GM23338 (cell line): Measurements from ENCODE around the gene CRYBG3. TPM values are rescaled to one million over a fixed set of nuclear protein-coding genes. Genes with fewer than 3 reads are reported as not detected.

Experiments used
- ATAC-seq: fragments of 200-7000 bp; cut with Tn5 transposase; 3 replicates; pipeline ENCODE4 v1.9.1; 2020
- DNase-seq: peaks from one replicate; pipeline ENCODE4 v3.0.0-alpha.2; 2015; ENCODE audit warnings: low spot score
- H2AFZ ChIP-seq: fragments of 200-600 bp; sonication (generic); 2 replicates; pipeline ENCODE4 v1.8.0; 2016; ENCODE audit warnings: antibody characterized with exemption, mild to moderate bottlenecking, moderate library complexity
- H3F3A ChIP-seq: fragments of 200-600 bp; sonication (generic); replicated peaks from 2 replicates; pipeline ENCODE4 v1.8.0; 2017; ENCODE audit warnings: antibody characterized with exemption, mixed run types, low read depth
- H3K27ac ChIP-seq: fragments of 200-600 bp; sonication (generic); 2 replicates; pipeline ENCODE4 v1.6.1; 2016; ENCODE audit warnings: low read depth
- H3K27me3 ChIP-seq: fragments of 200-600 bp; sonication (generic); 2 replicates; pipeline ENCODE4 v1.8.0; 2016; ENCODE audit warnings: mild to moderate bottlenecking, mixed run types, moderate library complexity; ENCODE audit not compliant: insufficient read depth
- H3K36me3 ChIP-seq: fragments of 200-600 bp; sonication (generic); 2 replicates; pipeline ENCODE4 v1.8.0; 2016; ENCODE audit warnings: mild to moderate bottlenecking; ENCODE audit not compliant: insufficient read depth
- H3K4me1 ChIP-seq: fragments of 200-600 bp; sonication (generic); 2 replicates; pipeline ENCODE4 v1.8.0; 2016; ENCODE audit warnings: mild to moderate bottlenecking, moderate library complexity; ENCODE audit not compliant: insufficient read depth
- H3K4me2 ChIP-seq: fragments of 200-600 bp; sonication (generic); 2 replicates; pipeline ENCODE4 v1.7.1; 2017; ENCODE audit warnings: mixed run types
- H3K4me3 ChIP-seq: fragments of 200-600 bp; sonication (generic); 2 replicates; pipeline ENCODE4 v1.6.1; 2016; ENCODE audit warnings: mixed run types
- H3K79me2 ChIP-seq: fragments of 200-600 bp; sonication (generic); replicated peaks from 2 replicates; pipeline ENCODE4 v1.8.0; 2017; ENCODE audit warnings: mild to moderate bottlenecking; ENCODE audit not compliant: insufficient read depth
- H3K9me2 ChIP-seq: fragments of 200-600 bp; sonication (generic); 2 replicates; pipeline ENCODE4 v1.8.0; 2017; ENCODE audit not compliant: insufficient read depth
- H4K20me1 ChIP-seq: fragments of 200-600 bp; sonication (generic); replicated peaks from 2 replicates; pipeline ENCODE4 v1.8.0; 2017; ENCODE audit warnings: mild to moderate bottlenecking; ENCODE audit not compliant: insufficient read depth
- H3K27ac Mint-ChIP-seq: 2 replicates; pipeline ENCODE4 v1.8.0; 2020; ENCODE audit warnings: inconsistent platforms, mild to moderate bottlenecking, moderate library complexity, mixed read lengths
- H3K27me3 Mint-ChIP-seq: 3 replicates; pipeline ENCODE4 v1.8.0; 2022; ENCODE audit warnings: low read depth, mild to moderate bottlenecking, moderate library complexity, mixed read lengths, inconsistent platforms; ENCODE audit not compliant: insufficient read depth, poor library complexity
- H3K36me3 Mint-ChIP-seq: 3 replicates; pipeline ENCODE4 v1.8.0; 2021; ENCODE audit warnings: low read depth, mild to moderate bottlenecking, inconsistent platforms, moderate library complexity, mixed read lengths
- H3K4me1 Mint-ChIP-seq: 3 replicates; pipeline ENCODE4 v1.8.0; 2020; ENCODE audit warnings: mild to moderate bottlenecking, inconsistent platforms, mixed read lengths
- H3K4me3 Mint-ChIP-seq: 3 replicates; pipeline ENCODE4 v1.8.0; 2021; ENCODE audit warnings: moderate library complexity, mild to moderate bottlenecking, inconsistent platforms, mixed read lengths
- H3K9me3 Mint-ChIP-seq: 3 replicates; pipeline ENCODE4 v1.8.0; 2020; ENCODE audit warnings: moderate library complexity, mild to moderate bottlenecking, inconsistent platforms, mixed read lengths
- CREB1 ChIP-seq: fragments of 250-450 bp; sonication (Bioruptor Pico); IDR thresholded peaks from 2 replicates; pipeline ENCODE4 v1.5.0; 2020; ENCODE audit warnings: low read depth, mild to moderate bottlenecking, moderate library complexity
- EZH2 ChIP-seq: fragments of 200-600 bp; sonication (generic); IDR thresholded peaks from one replicate; pipeline ENCODE4 v1.8.0; 2017; ENCODE audit warnings: antibody characterized with exemption, mild to moderate bottlenecking, low read depth; ENCODE audit not compliant: unreplicated experiment
- JUNB ChIP-seq: IDR thresholded peaks from one replicate; pipeline ENCODE4 v1.6.1; 2016; ENCODE audit warnings: antibody characterized with exemption; ENCODE audit not compliant: unreplicated experiment
- NANOG ChIP-seq: IDR thresholded peaks from 2 replicates; pipeline ENCODE4 v1.6.1; 2016; ENCODE audit warnings: antibody characterized with exemption, borderline replicate concordance
- POLR2AphosphoS5 ChIP-seq: IDR thresholded peaks from 2 replicates; pipeline ENCODE4 v1.6.1; 2016; ENCODE audit warnings: antibody characterized with exemption, low read depth
- ZNF114 ChIP-seq: fragments of 250-450 bp; sonication (Bioruptor Pico); IDR thresholded peaks from 2 replicates; pipeline ENCODE4 v1.5.0; 2020; ENCODE audit warnings: mild to moderate bottlenecking, moderate library complexity
- ZNF331 ChIP-seq: fragments of 250-450 bp; sonication (Bioruptor Pico); IDR thresholded peaks from 2 replicates; pipeline ENCODE4 v1.5.0; 2020; ENCODE audit warnings: low read depth, mild to moderate bottlenecking, moderate library complexity
- polyA plus RNA-seq: library from polyadenylated mRNA; unstranded; fragments of >200 nt; fragmentation: Nextera tagmentation; extraction: Ambion mirVana; gene quantifications from 2 replicates; pipeline ENCODE4 v1.2.1, GENCODE V29; 2016
- total RNA-seq: library from RNA; depleted of rRNA; stranded (reverse); fragments of >200 nt; shearing (Covaris generic); gene quantifications from 2 replicates; pipeline ENCODE4 v1.2.3, GENCODE V29; 2014
- TF ChIP-seq, protein P1 (sequence below): fragments of 250-450 bp; sonication (Bioruptor Pico); IDR thresholded peaks from 2 replicates; pipeline ENCODE4 v1.5.0; 2020; ENCODE audit warnings: mild to moderate bottlenecking, moderate library complexity
- TF ChIP-seq, protein P2 (sequence below), 2 experiments: fragments of 200-600 bp in 1 of 2; sonication (generic) in 1 of 2; conservative IDR thresholded peaks; 2 replicates each; pipeline versions ENCODE4 v1.5.1 to v1.6.1; 2016 to 2017; ENCODE audit warnings: antibody characterized with exemption in 2 of 2, low read depth in 2 of 2, mild to moderate bottlenecking in 2 of 2, moderate library complexity in 1 of 2
- TF ChIP-seq, protein P3 (sequence below): IDR thresholded peaks from 2 replicates; pipeline ENCODE4 v1.6.1; 2016; ENCODE audit warnings: antibody characterized with exemption

Gene CRYBG3
- total and polyA plus RNA-seq, 2 experiments from 2014 or later = 2.3 to 8.9 TPM

DNA sequence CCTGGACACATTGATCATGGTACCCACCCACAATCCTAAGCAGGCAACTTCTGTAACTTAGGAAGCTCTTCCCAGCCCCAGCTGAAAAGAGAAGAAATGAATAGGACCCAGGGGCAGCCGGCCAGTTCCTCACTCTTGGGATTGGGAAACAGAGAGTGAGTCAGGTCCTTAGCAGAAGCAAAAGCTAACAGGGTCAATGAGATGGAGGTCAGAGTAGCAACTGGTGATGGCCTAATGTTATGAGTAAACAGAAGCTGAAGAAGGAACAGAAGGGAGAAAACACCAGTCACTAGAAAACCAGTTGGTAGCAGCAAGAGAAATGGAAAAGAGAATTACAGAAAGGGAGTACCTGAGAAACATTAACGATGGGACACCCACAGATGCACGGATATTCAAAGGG, 130.5 kb downstream of the CRYBG3 start:
- H3K4me1 ChIP-seq = no peaks in the 10 kb centered on the region
- H3K27ac ChIP-seq = no peak overlapping the region

More for the DNA sequence above, 130.5 kb downstream of the CRYBG3 start:
- Mint-ChIP-seq H3K9me3 (no peaks in the 10 kb centered on the region), H3K4me1 (peaks cover 3% of the 10 kb centered on the region; the same call in 2 of the 3 replicates), H3K4me3 (no peak overlapping the region), H3K36me3 (peaks cover 18% of the 10 kb centered on the region), H3K27me3 (no peaks in the 10 kb centered on the region), H3K27ac (no peak overlapping the region)
- no peaks in the 10 kb centered on the region for H3F3A ChIP-seq
- H3K4me2 ChIP-seq = no peak overlapping the region
- ATAC-seq (no peak), DNase-seq (no peak)
- H3K4me3 ChIP-seq = no peak overlapping the region
- H3K36me3 ChIP-seq = 0 out of 2 replicates have a peak, but pooled peaks cover 3% of the 10 kb centered on the region
- TF ChIP-seq, protein P1, sequence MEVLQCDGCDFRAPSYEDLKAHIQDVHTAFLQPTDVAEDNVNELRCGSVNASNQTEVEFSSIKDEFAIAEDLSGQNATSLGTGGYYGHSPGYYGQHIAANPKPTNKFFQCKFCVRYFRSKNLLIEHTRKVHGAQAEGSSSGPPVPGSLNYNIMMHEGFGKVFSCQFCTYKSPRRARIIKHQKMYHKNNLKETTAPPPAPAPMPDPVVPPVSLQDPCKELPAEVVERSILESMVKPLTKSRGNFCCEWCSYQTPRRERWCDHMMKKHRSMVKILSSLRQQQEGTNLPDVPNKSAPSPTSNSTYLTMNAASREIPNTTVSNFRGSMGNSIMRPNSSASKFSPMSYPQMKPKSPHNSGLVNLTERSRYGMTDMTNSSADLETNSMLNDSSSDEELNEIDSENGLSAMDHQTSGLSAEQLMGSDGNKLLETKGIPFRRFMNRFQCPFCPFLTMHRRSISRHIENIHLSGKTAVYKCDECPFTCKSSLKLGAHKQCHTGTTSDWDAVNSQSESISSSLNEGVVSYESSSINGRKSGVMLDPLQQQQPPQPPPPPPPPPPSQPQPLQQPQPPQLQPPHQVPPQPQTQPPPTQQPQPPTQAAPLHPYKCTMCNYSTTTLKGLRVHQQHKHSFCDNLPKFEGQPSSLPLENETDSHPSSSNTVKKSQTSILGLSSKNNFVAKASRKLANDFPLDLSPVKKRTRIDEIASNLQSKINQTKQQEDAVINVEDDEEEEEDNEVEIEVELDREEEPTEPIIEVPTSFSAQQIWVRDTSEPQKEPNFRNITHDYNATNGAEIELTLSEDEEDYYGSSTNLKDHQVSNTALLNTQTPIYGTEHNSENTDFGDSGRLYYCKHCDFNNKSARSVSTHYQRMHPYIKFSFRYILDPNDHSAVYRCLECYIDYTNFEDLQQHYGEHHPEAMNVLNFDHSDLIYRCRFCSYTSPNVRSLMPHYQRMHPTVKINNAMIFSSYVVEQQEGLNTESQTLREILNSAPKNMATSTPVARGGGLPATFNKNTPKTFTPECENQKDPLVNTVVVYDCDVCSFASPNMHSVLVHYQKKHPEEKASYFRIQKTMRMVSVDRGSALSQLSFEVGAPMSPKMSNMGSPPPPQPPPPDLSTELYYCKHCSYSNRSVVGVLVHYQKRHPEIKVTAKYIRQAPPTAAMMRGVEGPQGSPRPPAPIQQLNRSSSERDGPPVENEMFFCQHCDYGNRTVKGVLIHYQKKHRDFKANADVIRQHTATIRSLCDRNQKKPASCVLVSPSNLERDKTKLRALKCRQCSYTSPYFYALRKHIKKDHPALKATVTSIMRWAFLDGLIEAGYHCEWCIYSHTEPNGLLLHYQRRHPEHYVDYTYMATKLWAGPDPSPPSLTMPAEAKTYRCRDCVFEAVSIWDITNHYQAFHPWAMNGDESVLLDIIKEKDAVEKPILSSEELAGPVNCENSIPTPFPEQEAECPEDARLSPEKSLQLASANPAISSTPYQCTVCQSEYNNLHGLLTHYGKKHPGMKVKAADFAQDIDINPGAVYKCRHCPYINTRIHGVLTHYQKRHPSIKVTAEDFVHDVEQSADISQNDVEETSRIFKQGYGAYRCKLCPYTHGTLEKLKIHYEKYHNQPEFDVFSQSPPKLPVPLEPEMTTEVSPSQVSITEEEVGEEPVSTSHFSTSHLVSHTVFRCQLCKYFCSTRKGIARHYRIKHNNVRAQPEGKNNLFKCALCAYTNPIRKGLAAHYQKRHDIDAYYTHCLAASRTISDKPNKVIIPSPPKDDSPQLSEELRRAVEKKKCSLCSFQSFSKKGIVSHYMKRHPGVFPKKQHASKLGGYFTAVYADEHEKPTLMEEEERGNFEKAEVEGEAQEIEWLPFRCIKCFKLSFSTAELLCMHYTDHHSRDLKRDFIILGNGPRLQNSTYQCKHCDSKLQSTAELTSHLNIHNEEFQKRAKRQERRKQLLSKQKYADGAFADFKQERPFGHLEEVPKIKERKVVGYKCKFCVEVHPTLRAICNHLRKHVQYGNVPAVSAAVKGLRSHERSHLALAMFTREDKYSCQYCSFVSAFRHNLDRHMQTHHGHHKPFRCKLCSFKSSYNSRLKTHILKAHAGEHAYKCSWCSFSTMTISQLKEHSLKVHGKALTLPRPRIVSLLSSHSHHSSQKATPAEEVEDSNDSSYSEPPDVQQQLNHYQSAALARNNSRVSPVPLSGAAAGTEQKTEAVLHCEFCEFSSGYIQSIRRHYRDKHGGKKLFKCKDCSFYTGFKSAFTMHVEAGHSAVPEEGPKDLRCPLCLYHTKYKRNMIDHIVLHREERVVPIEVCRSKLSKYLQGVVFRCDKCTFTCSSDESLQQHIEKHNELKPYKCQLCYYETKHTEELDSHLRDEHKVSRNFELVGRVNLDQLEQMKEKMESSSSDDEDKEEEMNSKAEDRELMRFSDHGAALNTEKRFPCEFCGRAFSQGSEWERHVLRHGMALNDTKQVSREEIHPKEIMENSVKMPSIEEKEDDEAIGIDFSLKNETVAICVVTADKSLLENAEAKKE (CRISPR knock-in tag) = no peak
- no peak for TF ChIP-seq POLR2AphosphoS5
- TF ChIP-seq, protein P2, sequence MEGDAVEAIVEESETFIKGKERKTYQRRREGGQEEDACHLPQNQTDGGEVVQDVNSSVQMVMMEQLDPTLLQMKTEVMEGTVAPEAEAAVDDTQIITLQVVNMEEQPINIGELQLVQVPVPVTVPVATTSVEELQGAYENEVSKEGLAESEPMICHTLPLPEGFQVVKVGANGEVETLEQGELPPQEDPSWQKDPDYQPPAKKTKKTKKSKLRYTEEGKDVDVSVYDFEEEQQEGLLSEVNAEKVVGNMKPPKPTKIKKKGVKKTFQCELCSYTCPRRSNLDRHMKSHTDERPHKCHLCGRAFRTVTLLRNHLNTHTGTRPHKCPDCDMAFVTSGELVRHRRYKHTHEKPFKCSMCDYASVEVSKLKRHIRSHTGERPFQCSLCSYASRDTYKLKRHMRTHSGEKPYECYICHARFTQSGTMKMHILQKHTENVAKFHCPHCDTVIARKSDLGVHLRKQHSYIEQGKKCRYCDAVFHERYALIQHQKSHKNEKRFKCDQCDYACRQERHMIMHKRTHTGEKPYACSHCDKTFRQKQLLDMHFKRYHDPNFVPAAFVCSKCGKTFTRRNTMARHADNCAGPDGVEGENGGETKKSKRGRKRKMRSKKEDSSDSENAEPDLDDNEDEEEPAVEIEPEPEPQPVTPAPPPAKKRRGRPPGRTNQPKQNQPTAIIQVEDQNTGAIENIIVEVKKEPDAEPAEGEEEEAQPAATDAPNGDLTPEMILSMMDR (conservative IDR thresholded peaks at IDR 0.05; ENCODE audit: low read depth in 2 of 2) = no peak
- TF ChIP-seq, protein P3, sequence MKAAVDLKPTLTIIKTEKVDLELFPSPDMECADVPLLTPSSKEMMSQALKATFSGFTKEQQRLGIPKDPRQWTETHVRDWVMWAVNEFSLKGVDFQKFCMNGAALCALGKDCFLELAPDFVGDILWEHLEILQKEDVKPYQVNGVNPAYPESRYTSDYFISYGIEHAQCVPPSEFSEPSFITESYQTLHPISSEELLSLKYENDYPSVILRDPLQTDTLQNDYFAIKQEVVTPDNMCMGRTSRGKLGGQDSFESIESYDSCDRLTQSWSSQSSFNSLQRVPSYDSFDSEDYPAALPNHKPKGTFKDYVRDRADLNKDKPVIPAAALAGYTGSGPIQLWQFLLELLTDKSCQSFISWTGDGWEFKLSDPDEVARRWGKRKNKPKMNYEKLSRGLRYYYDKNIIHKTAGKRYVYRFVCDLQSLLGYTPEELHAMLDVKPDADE = no peak
- no peak for TF ChIP-seq JUNB
- TF ChIP-seq EZH2 = no peak
- TF ChIP-seq CREB1 (CRISPR knock-in tag) = no peak
- TF ChIP-seq ZNF331 (CRISPR knock-in tag) = no peak
- TF ChIP-seq NANOG = no peak
- TF ChIP-seq ZNF114 (CRISPR knock-in tag) = no peak
- no peaks in the 10 kb centered on the region for H3K9me2 ChIP-seq
- no peaks in the 10 kb centered on the region for H3K27me3 ChIP-seq
- H2AFZ ChIP-seq = no peak overlapping the region
- no peaks in the 10 kb centered on the region; the same call in 1 of the 2 replicates for H4K20me1 ChIP-seq
- H3K79me2 ChIP-seq = no peaks in the 10 kb centered on the region
